PC-9 (cell line): Measurements from ENCODE around the gene MARCHF2. TPM values are rescaled to one million over a fixed set of nuclear protein-coding genes. Genes with fewer than 3 reads are reported as not detected.
"Not testable (repeated sequence)": the region's sequence is repeated elsewhere in the genome, so short reads cannot be mapped to it uniquely, and the experiment has no call there.

ENCODE experiments used
- BruUV-seq: library from RNA; stranded (reverse); fragments of 400-500 nt; replicated peaks from 2 replicates; lab custom pipeline; 2021; lab: Mats Ljungman, UMichigan
- CTCF ChIA-PET: fragments of 300-600 bp; sonication (Branson Sonifier 250); formaldehyde crosslinking; loops from one replicate; lab custom pipeline; 2022; ENCODE audit warnings: antibody characterized with exemption; lab: Charles Lee
- POLR2A ChIA-PET: fragments of 300-600 bp; sonication (Branson Sonifier 250); formaldehyde crosslinking; loops from one replicate; lab custom pipeline; 2022; ENCODE audit warnings: antibody characterized with exemption; ENCODE audit not compliant: unreplicated experiment; lab: Charles Lee
- DNase-seq, 2 experiments: peaks; one replicate each; pipeline versions ENCODE4 v3.0.0 to v3.0.0-alpha.2; 2015 to 2022; ENCODE audit warnings: mixed read lengths in 1 of 2
- H2AFZ ChIP-seq: fragments of 200-600 bp; sonication (generic); 2 replicates; pipeline ENCODE4 v1.8.1; 2017; ENCODE audit warnings: antibody characterized with exemption
- H3F3A ChIP-seq: fragments of 200-600 bp; sonication (generic); 2 replicates; pipeline ENCODE4 v1.8.1; 2017; ENCODE audit warnings: antibody characterized with exemption, mild to moderate bottlenecking, low read depth; ENCODE audit not compliant: insufficient read depth
- H3K27ac ChIP-seq: fragments of 200-600 bp; sonication (generic); 2 replicates; pipeline ENCODE4 v1.6.1; 2016; ENCODE audit warnings: mixed run types
- H3K27me3 ChIP-seq: fragments of 200-600 bp; sonication (generic); 2 replicates; pipeline ENCODE4 v1.6.1; 2016; ENCODE audit warnings: low read depth, mixed run types; ENCODE audit not compliant: insufficient read depth
- H3K36me3 ChIP-seq: fragments of 200-600 bp; sonication (generic); 2 replicates; pipeline ENCODE4 v1.6.1; 2016; ENCODE audit warnings: low read depth, mixed run types
- H3K4me1 ChIP-seq: fragments of 200-600 bp; sonication (generic); replicated peaks from 2 replicates; pipeline ENCODE4 v1.6.1; 2016; ENCODE audit warnings: mixed run types; ENCODE audit not compliant: insufficient read depth
- H3K4me2 ChIP-seq: fragments of 200-600 bp; sonication (generic); 2 replicates; pipeline ENCODE4 v1.6.1; 2017; ENCODE audit warnings: mixed run types
- H3K4me3 ChIP-seq: fragments of 200-600 bp; sonication (generic); 2 replicates; pipeline ENCODE4 v1.6.1; 2016; ENCODE audit warnings: mixed run types
- H3K79me2 ChIP-seq: fragments of 200-600 bp; sonication (generic); 2 replicates; pipeline ENCODE4 v1.6.1; 2017; ENCODE audit warnings: low read depth, mixed run types
- H3K9me2 ChIP-seq: fragments of 200-600 bp; sonication (generic); 2 replicates; pipeline ENCODE4 v1.8.1; 2017; ENCODE audit warnings: mild to moderate bottlenecking; ENCODE audit not compliant: insufficient read depth
- H3K9me3 ChIP-seq: fragments of 200-600 bp; sonication (generic); 2 replicates; pipeline ENCODE4 v1.8.1; 2016; ENCODE audit warnings: low read depth; ENCODE audit not compliant: insufficient read depth
- H4K20me1 ChIP-seq: fragments of 200-600 bp; sonication (generic); 2 replicates; pipeline ENCODE4 v1.8.1; 2017; ENCODE audit not compliant: insufficient read depth
- CTCF ChIP-seq: fragments of 200-600 bp; sonication (generic); conservative IDR thresholded peaks from 2 replicates; pipeline ENCODE4 v1.6.1; 2017; ENCODE audit warnings: mixed run types, antibody characterized with exemption, mild to moderate bottlenecking, moderate library complexity
- EZH2 ChIP-seq: fragments of 200-600 bp; sonication (generic); IDR thresholded peaks from 2 replicates; pipeline ENCODE4 v1.8.0; 2017; ENCODE audit warnings: antibody characterized with exemption, low read depth
- intact Hi-C: fragments of 100-400 bp; cut with micrococcal nuclease; formaldehyde crosslinking; loops from one replicate; pipeline ENCODE4 v1.10.0; 2022; ENCODE audit not compliant: unreplicated experiment
- total RNA-seq: library from RNA; stranded (reverse); gene quantifications from 2 replicates; pipeline ENCODE4 v1.2.3, GENCODE V29; 2021

The MARCHF2 gene
- total RNA-seq, 1 experiment from 2014 or later: 16.6 TPM

GRCh38 chr19:8403820-8404109 lies 9.3 kb upstream of the MARCHF2 start:
- TF ChIP-seq CTCF: no peak
- TF ChIP-seq EZH2: no peak
- ChIA-PET POLR2A (interaction anchor here (0.9 kb wide), 1 partner anchor 48 kb away, joined by 4 read pairs; no protein-coding TSS in a partner anchor), CTCF (no interaction called here)
- H3K9me3 ChIP-seq: no peaks in the 10 kb centered on the region
- no peaks in the 10 kb centered on the region for H3K4me1 ChIP-seq
- peaks cover 6% of the 10 kb centered on the region; the same call in 1 of the 2 replicates for H3K79me2 ChIP-seq
- no peaks in the 10 kb centered on the region for H3K27me3 ChIP-seq
- peaks cover 31% of the 10 kb centered on the region for H4K20me1 ChIP-seq
- intact Hi-C loops: no loop called here
- no peak overlapping the region for H3K27ac ChIP-seq
- no peak overlapping the region for H3K4me2 ChIP-seq
- TSS peak; percentile 28 for BruUV-seq
- peaks cover 8% of the 10 kb centered on the region; the same call in 1 of the 2 replicates for H3K36me3 ChIP-seq
- H3K9me2 ChIP-seq: no peaks in the 10 kb centered on the region
- peaks cover 20% of the 10 kb centered on the region; the same call in 1 of the 2 replicates for H3F3A ChIP-seq
- H3K4me3 ChIP-seq: no peak overlapping the region
- no peak for DNase-seq
- no peak overlapping the region for H2AFZ ChIP-seq

- CTCF ChIA-PET: interaction anchor here (0.8 to 0.9 kb wide), 2 partner anchors 50 to 175 kb away, joined by 3 to 4 read pairs; no protein-coding TSS in a partner anchor
- intact Hi-C loops: no loop called here
Observed at GRCh38 chr19:8404391-8405151, 8.5 kb upstream of the MARCHF2 start.

GRCh38 chr19:8410718-8411117 lies 2.4 kb upstream of the MARCHF2 start:
- H3K27me3 ChIP-seq, H3K79me2 ChIP-seq, H2AFZ ChIP-seq, H3K4me3 ChIP-seq, H3K4me1 ChIP-seq, BruUV-seq, DNase-seq, H3K4me2 ChIP-seq, H3K36me3 ChIP-seq, H3K9me3 ChIP-seq, H3K9me2 ChIP-seq, H3K27ac ChIP-seq, H4K20me1 ChIP-seq: not testable (repeated sequence)
- intact Hi-C loops: loop anchor here (5.0 to 10.0 kb wide), 2 partner anchors 47 to 74 kb away; no protein-coding TSS in a partner anchor
- peaks cover 37% of the 10 kb centered on the region for H3F3A ChIP-seq
- CTCF ChIA-PET: interaction anchor here (0.6 kb wide), 1 partner anchor 74 kb away, joined by 3 read pairs; no protein-coding TSS in a partner anchor
- POLR2A ChIA-PET: interaction anchor here (0.5 kb wide), 1 partner anchor 90 kb away, joined by 4 read pairs; no protein-coding TSS in a partner anchor

More at GRCh38 chr19:8404391-8405151, 8.5 kb upstream of the MARCHF2 start:
- Histone ChIP-seq H3F3A (peaks cover 20% of the 10 kb centered on the region; the same call in 1 of the 2 replicates), H3K79me2 (peaks cover under 1% of the 10 kb centered on the region; the same call in 1 of the 2 replicates), H4K20me1 (peaks cover 23% of the 10 kb centered on the region), H3K36me3 (peaks cover 8% of the 10 kb centered on the region; the same call in 1 of the 2 replicates), H2AFZ (no peak overlapping the region), H3K4me1 (no peaks in the 10 kb centered on the region), H3K9me2 (no peaks in the 10 kb centered on the region), H3K27me3 (no peaks in the 10 kb centered on the region), H3K4me2 (no peak overlapping the region), H3K9me3 (no peaks in the 10 kb centered on the region), H3K4me3 (no peak overlapping the region), H3K27ac (no peak overlapping the region)
- no TSS peak for BruUV-seq
- TF ChIP-seq EZH2: no peak
- TF ChIP-seq CTCF: no peak
- DNase-seq: no peak
- POLR2A ChIA-PET: no interaction called here
